Osteoblast (primary cell): ENCODE results near the gene ABI3BP. TPM values are rescaled to one million over a fixed set of nuclear protein-coding genes. Genes with fewer than 3 reads are reported as not detected.

Experiments used
- DNase-seq: peaks from one replicate; pipeline ENCODE4 v3.0.0; 2011; ENCODE audit warnings: low spot score, mixed read lengths; ENCODE audit not compliant: insufficient read length; ENCODE audit errors: missing footprints
- H2AFZ ChIP-seq: 2 replicates; pipeline ENCODE4 v1.6.0; 2011; ENCODE audit warnings: mild to moderate bottlenecking, low read length
- H3K27ac ChIP-seq: 2 replicates; pipeline ENCODE4 v1.5.1; 2011; ENCODE audit warnings: mild to moderate bottlenecking, low read depth, low read length, moderate library complexity
- H3K27me3 ChIP-seq: 2 replicates; pipeline ENCODE4 v1.6.0; 2012; ENCODE audit warnings: mild to moderate bottlenecking, control low read depth, inconsistent platforms, low read length, moderate library complexity; ENCODE audit not compliant: insufficient read depth
- H3K36me3 ChIP-seq: 2 replicates; pipeline ENCODE4 v1.5.1; 2011; ENCODE audit warnings: mild to moderate bottlenecking, low read length, control low read depth, moderate library complexity; ENCODE audit not compliant: insufficient read depth
- H3K4me1 ChIP-seq: 2 replicates; pipeline ENCODE4 v1.5.1; 2011; ENCODE audit warnings: mild to moderate bottlenecking, low read length, control low read depth, moderate library complexity; ENCODE audit not compliant: insufficient read depth
- H3K4me2 ChIP-seq: 2 replicates; pipeline ENCODE4 v1.6.0; 2011; ENCODE audit warnings: mild to moderate bottlenecking, low read length; ENCODE audit not compliant: insufficient read depth
- H3K4me3 ChIP-seq: fragments of 200-600 bp; sonication (generic); 3 replicates; pipeline ENCODE4 v1.5.1; 2012; ENCODE audit warnings: mild to moderate bottlenecking, low read length, inconsistent platforms; ENCODE audit not compliant: insufficient read depth
- H3K79me2 ChIP-seq: 2 replicates; pipeline ENCODE4 v1.6.0; 2012; ENCODE audit warnings: mild to moderate bottlenecking, low read length, control low read depth, inconsistent platforms; ENCODE audit not compliant: insufficient read depth
- H3K9me3 ChIP-seq: 2 replicates; pipeline ENCODE4 v1.5.1; 2011; ENCODE audit warnings: low read depth, low read length, control low read depth
- H4K20me1 ChIP-seq: 2 replicates; pipeline ENCODE4 v1.6.0; 2012; ENCODE audit warnings: mild to moderate bottlenecking, low read length, control low read depth; ENCODE audit not compliant: insufficient read depth
- CTCF ChIP-seq: IDR thresholded peaks from 2 replicates; pipeline ENCODE4 v1.5.1; 2011; ENCODE audit warnings: mild to moderate bottlenecking, low read depth, low read length, moderate library complexity; ENCODE audit errors: extremely low read depth
- small RNA-seq: library from RNA; depleted of rRNA; stranded (forward); fragments of <200 nt; gene quantifications from one replicate; pipeline ENCODE3, GENCODE V24; 2012
- total RNA-seq: library from RNA; depleted of rRNA; stranded (reverse); fragments of >200 nt; gene quantifications from 2 replicates; pipeline ENCODE4 v1.2.3, GENCODE V29; 2012

ABI3BP gene
- total RNA-seq, 1 donor = 130 TPM

- no peaks in the 10 kb centered on the region for H3K36me3 ChIP-seq
- no peak overlapping the region for H3K27ac ChIP-seq
- no peak overlapping the region for H3K4me2 ChIP-seq
- peaks cover 11% of the 10 kb centered on the region for H3K27me3 ChIP-seq
- H4K20me1 ChIP-seq = no peaks in the 10 kb centered on the region
- no peak overlapping the region for H2AFZ ChIP-seq
- no peaks in the 10 kb centered on the region for H3K79me2 ChIP-seq
- no peak for DNase-seq
- H3K9me3 ChIP-seq = no peaks in the 10 kb centered on the region
- H3K4me1 ChIP-seq = no peaks in the 10 kb centered on the region
- TF ChIP-seq CTCF = no peak
- no peak overlapping the region for H3K4me3 ChIP-seq
Measured at GRCh38 chr3:100702980-100703345, 290.3 kb downstream of the ABI3BP start.

- no peak overlapping the region for H3K27ac ChIP-seq
- H2AFZ ChIP-seq = peak overlapping the region; percentile 21
- TF ChIP-seq CTCF = no peak
- H3K4me1 ChIP-seq = no peaks in the 10 kb centered on the region
- no peak overlapping the region for H3K4me2 ChIP-seq
- DNase-seq = no peak
- H3K36me3 ChIP-seq = no peaks in the 10 kb centered on the region
- H3K4me3 ChIP-seq = no peak overlapping the region
- H4K20me1 ChIP-seq = no peaks in the 10 kb centered on the region
- no peaks in the 10 kb centered on the region for H3K9me3 ChIP-seq
- H3K27me3 ChIP-seq = peaks cover 15% of the 10 kb centered on the region
- no peaks in the 10 kb centered on the region for H3K79me2 ChIP-seq
Measured at GRCh38 chr3:100702082-100702979, 290.9 kb downstream of the ABI3BP start.

GRCh38 chr3:100700708-100701107 lies 292.5 kb downstream of the ABI3BP start:
- Histone ChIP-seq H3K9me3 (no peaks in the 10 kb centered on the region), H3K4me1 (no peaks in the 10 kb centered on the region), H2AFZ (no peak overlapping the region), H3K4me3 (no peak overlapping the region), H3K27ac (no peak overlapping the region), H3K36me3 (no peaks in the 10 kb centered on the region), H4K20me1 (no peaks in the 10 kb centered on the region), H3K27me3 (peaks cover 27% of the 10 kb centered on the region), H3K79me2 (no peaks in the 10 kb centered on the region), H3K4me2 (no peak overlapping the region)
- no peak for DNase-seq
- TF ChIP-seq CTCF = no peak

Small RNAs within 50 kb of the gene (small RNA-seq; reads per million reads assigned to genes)
- not detected for gene RNU6-865P
